HG03575 (cell line): ENCODE results near the gene SETDB2.
A peak's percentile ranks its signal among the peaks of the same experiment; 100 is the strongest.

Experiments
- ATAC-seq: cut with Tn5 transposase; IDR thresholded peaks from one replicate; pipeline ENCODE4 v1.9.1; 2021; ENCODE audit not compliant: unreplicated experiment, insufficient number of reproducible peaks, low FRiP score; ENCODE audit errors: extremely low read depth

Gene SETDB2, protein sequence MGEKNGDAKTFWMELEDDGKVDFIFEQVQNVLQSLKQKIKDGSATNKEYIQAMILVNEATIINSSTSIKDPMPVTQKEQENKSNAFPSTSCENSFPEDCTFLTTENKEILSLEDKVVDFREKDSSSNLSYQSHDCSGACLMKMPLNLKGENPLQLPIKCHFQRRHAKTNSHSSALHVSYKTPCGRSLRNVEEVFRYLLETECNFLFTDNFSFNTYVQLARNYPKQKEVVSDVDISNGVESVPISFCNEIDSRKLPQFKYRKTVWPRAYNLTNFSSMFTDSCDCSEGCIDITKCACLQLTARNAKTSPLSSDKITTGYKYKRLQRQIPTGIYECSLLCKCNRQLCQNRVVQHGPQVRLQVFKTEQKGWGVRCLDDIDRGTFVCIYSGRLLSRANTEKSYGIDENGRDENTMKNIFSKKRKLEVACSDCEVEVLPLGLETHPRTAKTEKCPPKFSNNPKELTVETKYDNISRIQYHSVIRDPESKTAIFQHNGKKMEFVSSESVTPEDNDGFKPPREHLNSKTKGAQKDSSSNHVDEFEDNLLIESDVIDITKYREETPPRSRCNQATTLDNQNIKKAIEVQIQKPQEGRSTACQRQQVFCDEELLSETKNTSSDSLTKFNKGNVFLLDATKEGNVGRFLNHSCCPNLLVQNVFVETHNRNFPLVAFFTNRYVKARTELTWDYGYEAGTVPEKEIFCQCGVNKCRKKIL

DNA sequence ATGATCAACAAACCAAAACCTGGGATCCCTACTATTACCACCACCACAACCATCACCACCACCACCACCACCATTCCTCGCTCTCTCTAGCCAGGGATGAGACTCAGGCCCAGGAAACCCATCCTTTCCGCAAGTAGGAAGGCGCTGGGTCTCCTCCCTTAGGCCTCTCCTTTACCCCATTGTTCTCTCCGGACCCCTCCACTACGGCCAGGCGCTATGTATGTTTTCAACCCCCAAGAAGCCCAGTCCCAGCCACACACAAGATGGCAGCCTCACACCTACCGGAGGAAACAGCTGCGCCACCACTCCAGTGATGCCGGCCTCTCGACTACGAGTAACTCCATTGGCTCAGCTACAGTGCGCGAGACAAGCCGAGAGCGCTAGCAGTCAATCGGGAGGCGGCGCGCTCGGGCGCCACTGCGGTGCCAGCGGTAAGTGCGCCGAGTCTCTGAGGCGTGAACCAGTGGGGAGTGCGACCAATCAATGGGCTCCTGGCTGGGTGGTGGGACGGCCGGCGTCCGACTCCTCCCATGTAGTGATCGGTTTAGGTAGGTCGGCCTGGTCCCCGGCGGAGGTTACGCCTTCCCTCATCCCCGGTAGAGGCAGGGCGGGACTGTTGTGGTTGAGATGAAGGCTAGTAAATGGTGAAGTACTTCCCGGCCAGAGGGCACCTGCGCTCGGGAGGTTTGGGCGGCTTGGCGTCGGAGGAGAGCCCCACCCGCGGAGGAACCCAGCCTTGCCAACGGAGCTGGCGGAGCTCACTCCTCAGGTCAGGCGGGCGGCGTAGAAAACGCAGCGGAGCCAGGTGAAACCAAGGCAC is at the start of gene SETDB2, which contains the start of gene CAB39L:
Gene SETDB2 (plus strand): TSS at position 571 of the 820 bp plus-strand sequence. CDS start 7,620 bp downstream, outside the sequence.
Gene CAB39L (minus strand): TSS at position 361 of the 820 bp plus-strand sequence. CDS start 61,154 bp downstream, outside the sequence.
- ATAC-seq, result peak; percentile 86

DNA sequence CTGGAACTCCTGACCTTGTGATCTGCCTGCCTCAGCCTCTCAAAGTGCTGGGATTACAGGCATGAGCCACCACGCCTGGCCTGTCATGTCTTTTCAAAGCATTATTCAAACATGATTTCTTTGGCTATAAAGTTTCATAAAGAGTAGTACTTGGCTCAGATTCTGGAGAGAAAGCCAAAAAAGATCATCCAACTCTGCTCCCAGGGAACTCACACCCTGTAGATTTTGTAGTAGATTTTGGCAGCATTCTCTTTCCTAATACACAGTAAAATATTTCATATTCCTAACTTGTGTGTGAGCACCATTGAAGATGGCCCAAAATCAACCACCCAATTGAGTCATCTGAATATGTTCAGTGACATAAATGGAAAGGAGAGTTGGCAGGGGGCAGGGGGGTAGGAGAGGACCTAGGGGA is 48.6 kb upstream of the SETDB2 start:
- ATAC-seq, result no peak

DNA sequence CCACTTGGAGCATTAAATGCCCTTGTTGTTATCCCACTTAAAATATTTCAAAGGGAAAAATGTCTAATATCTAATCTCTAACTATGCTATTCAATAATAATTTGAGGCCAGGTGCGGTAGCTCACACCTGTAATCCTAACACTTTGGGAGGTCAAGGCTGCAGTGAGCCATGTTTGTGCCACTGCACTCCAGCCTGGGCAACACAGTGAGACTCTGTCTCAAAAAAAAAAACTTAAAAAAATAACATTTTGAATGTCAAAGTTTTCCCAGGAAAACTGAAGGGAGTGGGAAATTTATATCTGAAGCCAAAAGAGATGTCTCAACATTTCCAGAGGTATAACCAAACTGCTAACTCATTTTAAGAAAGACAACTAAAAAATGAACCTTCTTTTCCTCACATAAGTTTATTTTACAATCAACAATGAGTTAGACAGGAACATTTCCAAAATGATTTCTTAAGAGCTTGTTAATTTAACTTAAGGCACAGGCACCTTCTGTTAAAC is 48.1 kb upstream of the SETDB2 start:
- ATAC-seq, result no peak

DNA sequence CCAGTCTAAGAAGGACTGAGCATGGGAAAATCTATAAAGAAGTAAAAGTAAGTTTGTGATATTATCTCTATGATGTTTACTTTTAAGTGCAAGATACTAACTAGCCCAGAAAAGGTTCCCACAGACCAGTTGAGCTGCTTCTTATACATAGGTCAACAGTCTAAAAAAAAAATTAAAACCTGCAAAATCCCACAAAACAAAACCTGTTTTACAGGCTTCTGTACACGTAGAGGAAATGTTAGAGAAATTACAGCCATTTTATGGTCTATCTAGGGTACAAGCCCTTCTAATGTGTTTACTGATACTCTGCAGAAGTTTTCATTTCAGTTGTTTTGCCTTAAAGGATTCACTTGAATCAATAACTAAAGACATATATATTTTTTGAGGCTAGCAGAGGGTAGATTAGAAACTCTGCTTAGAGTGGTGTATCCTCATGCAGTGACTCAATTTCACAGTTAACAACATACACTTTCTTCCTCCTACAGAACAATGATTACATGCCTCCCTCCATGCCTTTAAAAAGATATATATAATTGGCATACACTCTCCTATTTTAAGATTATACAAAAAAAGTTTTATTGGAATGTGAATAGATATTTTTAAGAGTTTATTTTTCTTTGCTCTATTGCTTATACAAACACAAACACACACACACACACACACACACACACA is 44.1 kb upstream of the SETDB2 start:
- ATAC-seq, result no peak

DNA sequence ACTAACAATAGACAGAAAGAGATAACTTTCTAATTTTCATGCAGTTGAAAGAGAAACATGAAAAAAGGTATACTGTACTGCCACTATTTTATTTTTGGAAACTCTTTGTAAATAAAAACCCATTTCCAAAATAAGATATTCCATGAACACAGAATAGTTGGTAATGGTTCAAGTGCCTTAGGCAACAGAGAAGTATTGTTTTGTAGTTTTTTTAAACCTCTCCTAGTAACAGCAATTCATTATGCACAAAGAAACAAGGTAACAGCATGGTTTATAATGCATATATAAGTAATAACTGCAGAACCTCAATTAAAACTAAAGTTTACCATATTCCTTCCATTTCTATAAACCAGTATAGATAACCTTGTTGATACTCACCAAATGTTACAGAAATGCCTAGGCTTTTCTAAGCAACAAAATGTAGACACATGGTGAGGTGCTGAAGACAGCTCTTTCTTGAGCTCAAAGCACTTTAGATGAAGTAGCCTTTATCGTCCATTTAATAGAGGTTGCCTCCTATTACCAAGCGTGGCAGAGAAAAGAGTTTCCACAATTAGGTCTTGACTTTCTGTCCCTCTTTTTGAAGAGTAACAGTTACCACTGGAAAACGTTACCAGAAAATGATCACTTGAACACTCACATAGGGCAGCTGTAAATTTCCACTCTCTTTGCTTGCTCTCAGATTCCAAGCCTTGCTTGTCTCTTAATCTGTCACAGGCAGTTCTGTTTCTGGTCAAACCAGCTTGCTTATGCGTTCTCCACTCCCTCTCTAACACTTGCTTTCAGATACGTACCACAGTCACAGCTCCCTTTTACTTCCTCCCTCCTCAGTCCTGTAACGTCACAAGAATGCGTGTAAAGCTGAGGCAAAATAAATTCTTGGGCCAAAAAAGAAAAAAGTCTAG is 43.1 kb upstream of the SETDB2 start:
- no peak for ATAC-seq

DNA sequence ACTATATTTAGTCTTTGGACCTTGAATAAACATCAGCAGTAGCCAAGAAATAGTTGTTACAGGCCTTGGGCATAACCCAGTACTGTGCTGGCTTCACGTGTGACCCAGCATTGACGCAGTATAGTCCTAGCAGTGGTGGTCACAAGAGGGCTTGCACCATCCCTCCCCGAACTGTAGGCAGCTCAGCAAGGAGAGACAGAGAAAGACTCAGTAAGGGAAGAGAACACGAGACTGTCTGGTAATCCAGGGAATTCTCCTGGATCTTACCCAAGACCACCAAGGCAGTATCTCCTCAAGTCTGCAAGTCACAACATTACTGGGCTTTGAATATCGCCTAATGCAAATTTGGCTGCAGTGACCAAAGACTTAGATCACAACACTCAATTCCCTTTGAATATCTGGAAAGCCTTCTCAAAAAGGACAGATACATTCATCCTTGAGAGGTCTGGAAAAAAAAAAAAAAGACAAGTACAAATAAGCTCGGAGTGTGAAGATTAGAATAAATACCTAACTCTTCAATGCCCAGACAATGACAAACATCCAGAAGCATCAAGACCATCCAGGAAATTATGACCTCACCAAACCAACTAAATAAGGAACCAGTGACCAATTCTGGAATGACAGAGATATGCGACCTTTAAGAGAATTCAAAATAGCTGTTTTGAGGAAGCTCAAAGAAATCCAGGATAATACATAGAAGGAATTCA is 39.9 kb upstream of the SETDB2 start:
- no peak for ATAC-seq

DNA sequence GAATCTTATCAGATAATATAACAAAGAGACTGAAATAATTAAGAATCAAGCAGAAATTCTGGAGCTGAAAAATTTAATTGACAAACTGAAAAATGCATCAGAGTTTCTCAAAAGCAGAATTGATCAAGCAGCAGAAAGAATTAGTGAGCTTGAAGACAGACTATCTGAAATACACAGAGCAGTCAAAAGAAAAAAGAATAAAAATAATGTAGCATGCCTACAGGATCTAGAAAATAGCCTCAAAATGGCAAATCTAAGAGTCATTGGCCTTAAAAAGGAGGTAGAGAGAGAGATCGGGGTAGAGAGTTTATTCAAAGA is 39.4 kb upstream of the SETDB2 start:
- no peak for ATAC-seq

DNA sequence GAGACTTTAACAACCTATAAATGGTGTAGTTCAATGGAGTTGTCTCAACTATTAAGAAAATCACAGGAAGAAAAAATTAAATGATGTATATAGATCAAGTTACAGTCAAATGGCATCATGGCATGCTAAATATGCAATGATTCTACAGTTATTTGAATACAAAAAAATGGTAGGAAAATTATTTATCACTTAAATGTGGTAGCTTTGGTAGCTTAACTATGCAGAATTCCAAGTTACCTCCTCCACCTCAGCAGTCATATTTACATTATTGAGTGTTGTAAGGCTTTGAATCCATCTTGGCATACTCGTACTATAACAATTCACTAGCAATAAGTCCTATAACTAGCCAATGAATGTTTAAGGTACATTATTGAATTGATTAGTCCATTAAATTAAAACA is 37.0 kb upstream of the SETDB2 start:
- no peak for ATAC-seq

DNA sequence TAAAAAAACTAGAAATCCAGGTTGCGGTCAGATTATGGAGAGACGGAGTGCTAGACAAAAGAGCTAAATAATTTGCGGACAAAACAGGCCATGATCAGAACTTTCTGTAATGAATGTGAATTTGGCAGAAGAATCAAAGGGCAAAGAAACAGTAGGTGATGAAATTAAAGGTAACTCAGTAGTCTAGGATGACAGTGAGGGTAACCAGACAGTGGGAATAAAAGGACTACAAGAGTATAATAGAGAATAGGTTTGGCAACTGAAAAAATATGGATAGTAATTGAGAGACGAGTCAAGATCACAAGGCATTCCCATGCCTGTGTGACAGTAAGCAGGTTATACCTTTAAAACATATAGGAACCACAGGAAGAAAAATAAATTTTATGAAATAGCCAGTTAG is 36.1 kb upstream of the SETDB2 start:
- ATAC-seq, result no peak

DNA sequence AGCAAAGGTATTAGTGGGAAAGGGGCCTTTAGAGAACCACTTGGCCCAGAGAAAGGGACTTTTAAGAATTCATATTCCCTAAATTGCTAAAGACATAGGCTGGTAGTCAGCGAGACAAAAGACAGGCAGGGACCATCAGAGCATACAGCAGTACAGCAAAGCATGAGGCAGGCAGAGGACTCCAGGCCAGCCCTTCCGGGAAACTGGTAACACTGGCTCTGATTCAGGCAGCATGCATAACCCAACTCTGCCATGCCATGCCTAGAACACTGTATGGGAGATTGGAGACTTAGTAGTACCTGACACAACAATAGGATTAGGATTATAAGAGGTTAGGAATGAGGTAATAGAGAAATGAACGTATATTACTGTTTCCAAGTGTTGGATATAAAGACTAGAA is 35.1 kb upstream of the SETDB2 start:
- ATAC-seq, result no peak

DNA sequence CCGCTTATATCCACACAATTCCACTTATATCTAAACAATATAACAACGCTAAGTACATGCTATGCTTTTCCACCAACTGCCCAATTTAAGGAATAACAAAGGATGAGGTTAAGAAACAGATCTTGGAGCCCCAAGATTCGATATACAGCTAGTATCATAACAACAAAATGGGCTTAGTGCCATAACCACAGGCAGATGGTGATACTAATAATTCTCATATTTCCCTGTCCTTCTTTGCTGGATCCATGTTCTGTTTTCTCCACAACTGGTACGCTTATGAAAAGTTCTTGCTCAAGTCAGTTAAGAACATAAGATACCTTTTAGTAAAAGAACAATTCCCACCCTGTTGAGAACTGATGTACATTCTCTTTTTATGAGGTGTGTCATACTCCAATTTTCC is 34.1 kb upstream of the SETDB2 start:
- no peak for ATAC-seq

DNA sequence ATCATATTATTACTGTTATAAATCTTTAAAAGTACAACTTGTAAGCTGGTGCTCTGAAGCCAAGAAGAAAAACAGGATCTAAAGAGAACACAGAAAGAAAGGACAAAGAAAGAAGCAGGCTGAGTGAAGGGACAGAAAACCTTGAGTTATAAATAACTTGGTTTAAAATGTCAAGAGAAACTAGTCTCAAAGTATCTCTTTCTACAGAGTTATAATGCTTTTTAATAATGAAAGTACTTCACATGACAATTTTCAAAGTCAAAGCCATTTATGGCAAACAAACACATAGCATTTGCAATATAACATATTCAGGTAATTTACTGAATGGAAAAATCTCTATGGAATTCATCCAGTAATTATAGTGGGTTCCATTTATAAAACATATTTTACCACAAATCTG is 33.6 kb upstream of the SETDB2 start:
- no peak for ATAC-seq

DNA sequence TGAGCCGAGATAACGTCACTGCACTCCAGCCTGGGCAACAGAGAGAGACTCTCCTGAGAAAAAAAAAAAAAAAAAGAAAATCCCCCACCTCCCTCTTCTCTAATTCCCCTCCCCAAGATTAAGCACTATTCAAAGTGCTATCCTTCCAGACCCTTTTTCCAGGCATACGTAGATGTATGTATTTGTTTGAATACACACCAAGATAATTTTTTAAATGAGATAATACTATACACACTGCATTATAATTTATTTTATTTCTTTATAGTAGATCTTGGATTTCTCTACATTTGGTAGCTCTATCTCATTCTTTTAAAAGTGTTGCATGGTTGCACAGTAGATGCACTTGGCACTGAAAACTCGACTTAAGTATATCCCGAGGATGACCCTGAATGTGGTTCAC is 32.7 kb upstream of the SETDB2 start:
- no peak for ATAC-seq

DNA sequence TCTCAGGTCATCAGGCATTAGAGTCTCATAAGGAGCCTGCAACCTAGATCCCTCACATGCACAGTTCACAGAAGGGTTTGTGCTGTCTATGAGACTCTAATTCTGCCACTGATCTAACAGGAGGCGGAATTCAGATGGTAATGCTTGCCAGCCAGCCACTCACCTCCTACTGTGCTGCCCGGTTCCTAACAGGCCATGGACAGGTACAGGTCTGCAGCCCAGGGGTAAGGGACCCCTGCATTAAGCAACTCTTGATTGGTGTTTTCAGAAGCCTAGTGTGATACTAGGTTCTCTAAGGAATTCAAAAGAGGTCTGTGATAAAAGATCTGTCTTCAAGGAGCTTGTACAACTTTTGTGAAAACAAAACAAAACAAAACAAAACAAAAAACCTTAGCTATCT is 31.3 kb upstream of the SETDB2 start:
- no peak for ATAC-seq

DNA sequence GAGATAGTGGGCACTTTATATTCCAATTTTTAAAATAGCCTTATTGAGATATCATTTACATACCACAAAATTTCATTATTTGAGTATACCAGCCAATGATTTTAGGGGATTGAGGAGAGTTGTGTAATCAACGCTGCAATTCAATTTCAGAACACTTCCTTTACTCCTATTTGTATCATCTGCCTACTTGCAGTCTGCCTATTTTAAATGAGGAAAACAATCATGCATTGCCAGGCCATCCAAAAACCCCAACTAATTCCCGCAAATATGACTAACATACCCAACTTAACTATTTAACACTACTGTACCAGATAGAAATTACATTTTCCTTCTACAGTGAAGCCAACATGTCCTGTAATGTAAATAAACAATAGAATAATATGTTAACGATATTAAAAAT is 26.9 kb upstream of the SETDB2 start:
- ATAC-seq, result no peak

DNA sequence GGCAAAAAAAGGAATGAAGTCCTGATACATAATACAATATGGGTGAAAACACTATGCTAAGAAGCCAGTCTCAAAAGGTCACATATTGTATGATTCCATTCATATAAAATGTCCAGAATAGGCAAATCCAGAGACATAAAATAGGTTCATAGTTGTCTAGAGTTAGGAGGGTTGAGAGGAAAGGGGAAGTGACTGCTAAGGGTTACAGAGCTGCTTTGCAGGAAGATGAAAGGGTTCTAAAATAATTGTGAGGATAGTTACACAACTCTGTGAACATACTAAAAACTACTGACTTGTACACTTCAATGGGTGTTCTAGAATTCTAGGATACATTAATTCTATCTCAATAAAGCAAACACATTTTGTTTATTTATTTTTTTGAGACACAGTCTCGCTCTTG is 25.9 kb upstream of the SETDB2 start:
- ATAC-seq, result no peak

DNA sequence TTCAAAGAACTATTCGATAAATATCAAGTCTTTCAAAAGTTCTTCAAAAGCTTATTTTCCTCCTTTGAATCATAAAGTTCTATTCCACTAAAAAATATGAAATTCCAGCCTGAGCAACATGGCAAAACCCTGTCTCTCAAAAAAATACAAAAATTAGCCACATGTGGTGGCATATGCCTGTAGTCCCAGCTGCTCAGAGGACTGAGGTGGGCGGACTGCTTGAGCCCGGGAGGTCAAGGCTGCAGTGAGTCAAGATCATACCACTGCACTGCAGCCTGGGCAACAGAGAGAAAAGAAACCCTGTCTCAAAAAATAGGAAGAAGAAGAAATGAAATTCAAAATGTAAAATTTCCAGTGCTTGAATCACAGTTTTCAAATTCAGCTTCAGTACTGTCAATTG is 24.8 kb upstream of the SETDB2 start:
- no peak for ATAC-seq

DNA sequence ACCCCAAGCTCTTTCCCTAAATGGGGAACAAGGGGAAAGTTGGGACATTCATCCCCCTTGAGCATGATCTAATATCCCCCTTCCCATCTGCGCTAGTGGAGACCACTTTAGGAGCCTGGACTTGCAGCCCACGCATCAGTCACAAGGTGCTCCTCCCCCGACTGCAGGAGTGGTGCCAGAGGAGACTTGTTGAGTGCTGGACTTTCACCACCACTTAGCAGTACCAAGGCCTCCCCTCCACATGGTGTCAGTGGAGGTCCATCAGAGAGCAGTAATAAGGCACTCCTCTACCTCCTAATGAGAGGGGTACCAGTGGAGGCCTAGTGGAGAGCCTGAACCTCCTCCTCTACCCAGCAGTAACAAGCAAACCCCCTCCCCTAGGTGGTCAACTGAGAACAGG is 22.7 kb upstream of the SETDB2 start:
- ATAC-seq, result no peak
